Endothelial cell of umbilical vein (primary cell): Measurements from ENCODE around the gene STIM1. TPM values are rescaled to one million over a fixed set of nuclear protein-coding genes. Genes with fewer than 3 reads are reported as not detected.

Source experiments
- BruUV-seq: library from RNA; stranded (reverse); fragments of 400-500 nt; replicated peaks from 2 replicates; lab custom pipeline; 2021; lab: Mats Ljungman, UMichigan
- CTCF ChIA-PET: fragments of 300-600, 350-600 bp; sonication (Branson Sonifier 250); formaldehyde crosslinking; loops from one replicate; lab custom pipeline; 2021; ENCODE audit warnings: antibody characterized with exemption, inconsistent platforms; lab: Charles Lee
- POLR2A ChIA-PET: fragments of 300-600, 350-600 bp; sonication (Branson Sonifier 250); formaldehyde crosslinking; loops from one replicate; lab custom pipeline; 2021; ENCODE audit warnings: antibody characterized with exemption, inconsistent platforms; lab: Charles Lee
- DNase-seq: peaks from one replicate; pipeline ENCODE4 v3.0.0-alpha.2; 2011; ENCODE audit warnings: low read depth, low spot score
- FAIRE-seq: peaks from 2 replicates; lab custom pipeline; 2011; peaks lifted over from hg19 to GRCh38; lab: Jason Lieb, UNC
- H2AFZ ChIP-seq: 2 replicates; pipeline ENCODE4 v1.6.0; 2012; ENCODE audit warnings: low read depth, low read length, control low read depth, inconsistent platforms
- H3K27ac ChIP-seq: 2 replicates; pipeline ENCODE4 v1.5.1; 2011; ENCODE audit warnings: low read depth, mild to moderate bottlenecking, control low read depth, low read length, moderate library complexity; ENCODE audit not compliant: insufficient read depth
- H3K27me3 ChIP-seq, 2 experiments: 2 replicates each; pipeline versions ENCODE4 v1.6.0 to v1.6.1; 2011; ENCODE audit warnings: low read length in 2 of 2, mixed read lengths in 1 of 2; ENCODE audit not compliant: control insufficient read depth in 2 of 2, insufficient read depth in 2 of 2
- H3K36me3 ChIP-seq, 2 experiments: 2 replicates in 1 of 2; 3 replicates in 1 of 2; pipeline ENCODE4 v1.5.1; 2011; ENCODE audit warnings: low read length in 2 of 2, mild to moderate bottlenecking in 1 of 2, moderate library complexity in 1 of 2; ENCODE audit not compliant: control insufficient read depth in 2 of 2, insufficient read depth in 2 of 2; ENCODE audit errors: extremely low read depth in 1 of 2
- H3K4me1 ChIP-seq: 3 replicates; pipeline ENCODE4 v1.5.1; 2011; ENCODE audit warnings: mild to moderate bottlenecking, low read length; ENCODE audit not compliant: control insufficient read depth, insufficient read depth; ENCODE audit errors: extremely low read depth
- H3K4me2 ChIP-seq: 2 replicates; pipeline ENCODE4 v1.6.1; 2011; ENCODE audit warnings: low read length, control low read depth, mixed read lengths; ENCODE audit not compliant: insufficient read depth
- H3K4me3 ChIP-seq, 3 experiments: fragments of 200-600 bp in 1 of 3; sonication (generic), shearing (Covaris generic) in 1 of 3; replicated peaks in 1 of 3; 2 replicates each; pipeline ENCODE4 v1.5.1; 2011 to 2016; ENCODE audit warnings: control low read depth in 3 of 3, low read length in 3 of 3, mild to moderate bottlenecking in 2 of 3, inconsistent platforms in 1 of 3, low read depth in 1 of 3, moderate library complexity in 1 of 3; ENCODE audit not compliant: insufficient read depth in 1 of 3
- H3K79me2 ChIP-seq: 2 replicates; pipeline ENCODE4 v1.6.0; 2012; ENCODE audit warnings: low read length, inconsistent platforms; ENCODE audit not compliant: control insufficient read depth, insufficient read depth
- H3K9ac ChIP-seq: replicated peaks from 2 replicates; pipeline ENCODE3; 2011; ENCODE audit warnings: low read length, control low read depth; ENCODE audit not compliant: insufficient read depth; ENCODE audit errors: extremely low read depth
- H3K9me1 ChIP-seq: replicated peaks from 3 replicates; pipeline ENCODE4 v1.6.0; 2011; ENCODE audit warnings: mild to moderate bottlenecking, low read length; ENCODE audit not compliant: control insufficient read depth, insufficient read depth; ENCODE audit errors: extremely low read depth
- H3K9me3 ChIP-seq: replicated peaks from 2 replicates; pipeline ENCODE4 v1.5.1; 2012; ENCODE audit warnings: low read length, inconsistent platforms; ENCODE audit not compliant: control insufficient read depth, insufficient read depth
- H4K20me1 ChIP-seq: replicated peaks from 2 replicates; pipeline ENCODE3; 2011; ENCODE audit warnings: mild to moderate bottlenecking, low read length; ENCODE audit not compliant: control insufficient read depth, insufficient read depth; ENCODE audit errors: extremely low read depth
- EZH2 ChIP-seq: IDR thresholded peaks from 2 replicates; pipeline ENCODE4 v1.6.1; 2012; ENCODE audit warnings: borderline replicate concordance, low read depth, mild to moderate bottlenecking, moderate library complexity, low read length, inconsistent platforms; ENCODE audit not compliant: severe bottlenecking
- FOS ChIP-seq: IDR thresholded peaks from 2 replicates; pipeline ENCODE4 v1.6.1; 2011; ENCODE audit warnings: mild to moderate bottlenecking, low read length, moderate library complexity, borderline replicate concordance; ENCODE audit not compliant: insufficient read depth
- GATA2 ChIP-seq: IDR thresholded peaks from 2 replicates; pipeline ENCODE4 v1.7.0; 2011; ENCODE audit warnings: low read depth, mild to moderate bottlenecking, moderate library complexity, mixed read lengths, low read length; ENCODE audit not compliant: insufficient read length, insufficient read depth
- JUN ChIP-seq: IDR thresholded peaks from 2 replicates; pipeline ENCODE4 v1.6.1; 2011; ENCODE audit warnings: borderline replicate concordance, low read depth; ENCODE audit not compliant: insufficient read length, insufficient read depth
- POLR2A ChIP-seq: IDR thresholded peaks from 2 replicates; pipeline ENCODE4 v1.6.1; 2012; ENCODE audit warnings: low read depth, mild to moderate bottlenecking, control low read depth, low read length
- POLR2AphosphoS5 ChIP-seq: IDR thresholded peaks from 2 replicates; pipeline ENCODE4 v1.6.1; 2012; ENCODE audit warnings: low read depth, mild to moderate bottlenecking, control low read depth, low read length, moderate library complexity; ENCODE audit not compliant: insufficient read depth
- dilution Hi-C: fragments of 300-500 bp; cut with MboI; formaldehyde crosslinking; loops from one replicate; pipeline ENCODE4 v1.15.0; 2019; ENCODE audit warnings: low sequenced_read_pairs; ENCODE audit not compliant: extremely low pct_ligation_motif_present
- intact Hi-C: fragments of 100-400 bp; cut with micrococcal nuclease; formaldehyde crosslinking; loops from one replicate; pipeline ENCODE4 v1.10.0; 2022
- polyA plus RNA-seq, 4 experiments: library from polyadenylated mRNA; depleted of rRNA in 3 of 4; stranded (reverse) in 3 of 4; unstranded in 1 of 4; fragments of >200 nt; gene quantifications; 2 replicates each; pipeline versions ENCODE4 v1.2.1 to v1.2.3, GENCODE V29; 2011 to 2012; ENCODE audit warnings: missing spikeins in 1 of 4
- total RNA-seq: library from RNA; stranded (reverse); gene quantifications from 2 replicates; pipeline ENCODE4 v1.2.3, GENCODE V29; 2021
- TF ChIP-seq, protein P1 (sequence below), 2 donors: IDR thresholded peaks; 1 replicate in 1 of 2; 2 replicates in 1 of 2; pipeline ENCODE4 v1.5.1; 2011; ENCODE audit warnings: low read length in 2 of 2, mild to moderate bottlenecking in 2 of 2, moderate library complexity in 2 of 2, control low read depth in 1 of 2, inconsistent platforms in 1 of 2, low read depth in 1 of 2; ENCODE audit not compliant: insufficient read depth in 1 of 2; ENCODE audit errors: extremely low read depth in 1 of 2
- TF ChIP-seq, protein P2 (sequence below): IDR thresholded peaks from 2 replicates; pipeline ENCODE4 v1.6.1; 2011; ENCODE audit not compliant: insufficient read depth, insufficient read length

Gene STIM1
- total and polyA plus RNA-seq, 2 donors (not counting 3 experiments of a cell fraction or from before 2014, with no cell fraction given): 32.7 to 33.4 TPM

DNA sequence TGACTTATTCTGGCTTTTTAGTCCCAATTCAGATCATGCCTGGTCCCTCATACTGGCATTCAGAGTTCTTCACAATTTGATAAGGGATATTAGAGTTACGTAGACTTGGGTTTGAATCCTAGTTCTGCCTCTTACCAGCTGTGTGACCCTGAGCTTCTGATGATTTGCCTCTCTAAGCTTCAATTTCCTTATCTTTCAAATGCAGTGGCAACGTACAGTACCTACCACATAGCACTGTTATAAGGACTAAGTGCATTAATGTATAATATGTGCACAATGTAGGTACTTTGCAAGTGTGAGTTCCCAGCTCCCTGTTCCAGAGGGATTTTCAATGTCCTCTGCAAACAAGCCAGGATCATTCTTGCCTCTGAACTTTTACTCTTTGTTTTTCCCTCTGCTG lies 22.0 kb upstream of the STIM1 start:
- dilution Hi-C loops: no loop called here
- intact Hi-C loops: no loop called here
- no TSS peak for BruUV-seq
- FAIRE-seq: no peak
- H3K27me3 ChIP-seq: no peaks in the 10 kb centered on the region
- peaks cover 70% of the 10 kb centered on the region for H3K79me2 ChIP-seq
- H3K36me3 ChIP-seq: peaks cover 2 to 3% of the 10 kb centered on the region in 2 experiments
- H4K20me1 ChIP-seq: no peaks in the 10 kb centered on the region
- ChIA-PET CTCF (interaction anchor here (1.3 to 7.3 kb wide), 4 partner anchors 8 to 239 kb away, joined by 4 to 38 read pairs (median 10); partner anchors contain the start of gene RHOG), POLR2A (no interaction called here)
- H2AFZ ChIP-seq: no peak overlapping the region
- no peak for TF ChIP-seq POLR2AphosphoS5
- no peak for TF ChIP-seq JUN
- TF ChIP-seq EZH2: no peak
- TF ChIP-seq GATA2: no peak
- no peak for TF ChIP-seq FOS
- TF ChIP-seq, protein P1, sequence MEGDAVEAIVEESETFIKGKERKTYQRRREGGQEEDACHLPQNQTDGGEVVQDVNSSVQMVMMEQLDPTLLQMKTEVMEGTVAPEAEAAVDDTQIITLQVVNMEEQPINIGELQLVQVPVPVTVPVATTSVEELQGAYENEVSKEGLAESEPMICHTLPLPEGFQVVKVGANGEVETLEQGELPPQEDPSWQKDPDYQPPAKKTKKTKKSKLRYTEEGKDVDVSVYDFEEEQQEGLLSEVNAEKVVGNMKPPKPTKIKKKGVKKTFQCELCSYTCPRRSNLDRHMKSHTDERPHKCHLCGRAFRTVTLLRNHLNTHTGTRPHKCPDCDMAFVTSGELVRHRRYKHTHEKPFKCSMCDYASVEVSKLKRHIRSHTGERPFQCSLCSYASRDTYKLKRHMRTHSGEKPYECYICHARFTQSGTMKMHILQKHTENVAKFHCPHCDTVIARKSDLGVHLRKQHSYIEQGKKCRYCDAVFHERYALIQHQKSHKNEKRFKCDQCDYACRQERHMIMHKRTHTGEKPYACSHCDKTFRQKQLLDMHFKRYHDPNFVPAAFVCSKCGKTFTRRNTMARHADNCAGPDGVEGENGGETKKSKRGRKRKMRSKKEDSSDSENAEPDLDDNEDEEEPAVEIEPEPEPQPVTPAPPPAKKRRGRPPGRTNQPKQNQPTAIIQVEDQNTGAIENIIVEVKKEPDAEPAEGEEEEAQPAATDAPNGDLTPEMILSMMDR (IDR thresholded peaks at IDR 0.05; ENCODE audit: extremely low read depth in 1 of 2, insufficient read depth in 1 of 2, low read depth in 1 of 2, low read length in 2 of 2): no peak
- TF ChIP-seq, protein P2, sequence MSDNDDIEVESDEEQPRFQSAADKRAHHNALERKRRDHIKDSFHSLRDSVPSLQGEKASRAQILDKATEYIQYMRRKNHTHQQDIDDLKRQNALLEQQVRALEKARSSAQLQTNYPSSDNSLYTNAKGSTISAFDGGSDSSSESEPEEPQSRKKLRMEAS: no peak
- TF ChIP-seq POLR2A: no peak
- H3K9ac ChIP-seq: no peak overlapping the region
- H3K4me1 ChIP-seq: peaks cover 26% of the 10 kb centered on the region
- H3K9me3 ChIP-seq: no peaks in the 10 kb centered on the region
- DNase-seq: no peak
- H3K4me3 ChIP-seq: no peak overlapping the region
- no peak overlapping the region for H3K4me2 ChIP-seq
- no peaks in the 10 kb centered on the region for H3K9me1 ChIP-seq
- H3K27ac ChIP-seq: no peak overlapping the region
